GOT3 (cell line): Measurements from ENCODE around the gene GAB2.
"Not testable (repeated sequence)": the region's sequence is repeated elsewhere in the genome, so short reads cannot be mapped to it uniquely, and the experiment has no call there.

ENCODE experiments used
- DNase-seq: peaks from one replicate; lab custom pipeline; 2025; ENCODE audit warnings: mixed read lengths; lab: John Stamatoyannopoulos, UW

GAB2 gene

GRCh38 chr11:78179459-78180071 lies 238.1 kb downstream of the GAB2 start:
- DNase-seq = no peak

GRCh38 chr11:78177216-78177615 lies 240.4 kb downstream of the GAB2 start:
- no peak for DNase-seq

GRCh38 chr11:78176605-78177141 lies 240.9 kb downstream of the GAB2 start:
- no peak for DNase-seq

GRCh38 chr11:78175862-78176261 lies 241.8 kb downstream of the GAB2 start:
- not testable (repeated sequence) for DNase-seq

GRCh38 chr11:78171951-78172350 lies 245.7 kb downstream of the GAB2 start:
- DNase-seq = no peak

GRCh38 chr11:78170874-78171549 lies 246.6 kb downstream of the GAB2 start:
- no peak for DNase-seq

- DNase-seq = no peak
Observed at GRCh38 chr11:78170413-78170812, 247.2 kb downstream of the GAB2 start.

GRCh38 chr11:78168539-78169477 lies 248.8 kb downstream of the GAB2 start:
- DNase-seq = peak; percentile 23

- DNase-seq = no peak
Observed at GRCh38 chr11:78166855-78167469, 250.7 kb downstream of the GAB2 start.
